ENCODE results near the gene EPHB1.
A peak's percentile ranks its signal among the peaks of the same experiment; 100 is the strongest.

The EPHB1 gene

DNA sequence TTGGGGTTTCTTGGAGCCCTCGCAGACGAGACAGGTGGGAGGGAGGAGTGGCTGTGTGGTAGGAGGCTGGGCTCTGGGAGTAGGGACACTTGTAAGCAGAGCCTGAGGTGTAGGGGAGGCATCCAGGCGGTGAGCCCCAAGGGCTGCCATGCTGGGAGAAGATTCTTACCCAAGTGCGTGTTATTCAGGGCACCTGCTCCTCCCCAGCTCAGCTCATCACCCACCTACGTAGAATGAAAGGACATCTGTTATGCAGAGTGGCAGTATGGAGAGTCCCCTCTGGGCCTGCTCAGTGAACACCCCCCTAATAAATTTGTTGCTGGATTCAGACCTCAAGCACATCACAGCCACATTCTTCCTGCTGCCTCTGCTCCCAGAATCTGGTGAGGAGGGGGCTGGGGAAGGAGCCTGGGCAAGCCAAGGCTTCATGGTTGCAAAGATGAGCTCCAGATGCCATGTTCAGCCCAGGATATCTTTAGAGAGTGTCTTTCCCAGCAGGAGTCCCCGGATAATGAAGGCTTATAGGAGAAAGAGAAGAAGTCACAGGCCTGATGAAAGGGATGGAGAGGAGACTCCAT, 261.8 kb downstream of the EPHB1 start:
- DNase-seq: no peak

DNA sequence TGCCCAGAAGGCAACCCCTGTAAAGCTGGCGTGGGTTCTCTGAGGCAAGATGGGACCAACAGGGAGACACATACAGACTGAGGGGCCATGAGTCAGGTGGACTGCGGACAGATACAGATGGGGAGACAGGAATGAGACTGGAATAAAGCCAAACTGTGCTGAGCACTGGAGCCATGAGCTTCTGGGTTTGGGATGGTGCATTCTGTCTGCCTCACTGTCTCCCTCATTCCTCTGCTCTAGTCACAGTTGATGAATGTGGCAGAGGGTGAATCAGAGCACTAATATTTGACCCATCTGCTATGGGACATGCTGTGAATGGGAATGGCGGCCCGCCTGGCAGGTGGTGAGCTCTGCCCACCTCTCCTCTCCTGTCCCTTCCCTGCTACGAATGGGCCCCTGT, 262.9 kb downstream of the EPHB1 start:
- DNase-seq: no peak

DNA sequence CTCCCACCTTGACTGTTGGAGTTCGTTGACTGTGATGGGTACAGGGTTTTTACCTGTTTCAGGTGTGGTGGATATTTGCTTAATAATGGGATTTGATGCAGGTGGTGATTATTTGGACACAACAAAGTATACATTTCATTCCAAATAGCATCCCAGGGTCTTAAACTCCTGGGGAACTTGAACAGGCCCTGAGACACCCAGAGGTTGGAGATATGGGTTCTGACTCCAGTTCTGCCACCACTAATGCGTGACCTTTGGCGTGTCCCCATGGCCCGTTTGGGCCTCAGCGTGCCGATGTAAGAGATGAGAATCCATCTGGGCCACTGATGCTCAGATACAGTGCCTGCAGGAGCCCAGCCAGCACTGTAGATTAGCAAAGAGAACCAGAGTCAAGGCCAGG, 264.5 kb downstream of the EPHB1 start:
- DNase-seq: no peak

DNA sequence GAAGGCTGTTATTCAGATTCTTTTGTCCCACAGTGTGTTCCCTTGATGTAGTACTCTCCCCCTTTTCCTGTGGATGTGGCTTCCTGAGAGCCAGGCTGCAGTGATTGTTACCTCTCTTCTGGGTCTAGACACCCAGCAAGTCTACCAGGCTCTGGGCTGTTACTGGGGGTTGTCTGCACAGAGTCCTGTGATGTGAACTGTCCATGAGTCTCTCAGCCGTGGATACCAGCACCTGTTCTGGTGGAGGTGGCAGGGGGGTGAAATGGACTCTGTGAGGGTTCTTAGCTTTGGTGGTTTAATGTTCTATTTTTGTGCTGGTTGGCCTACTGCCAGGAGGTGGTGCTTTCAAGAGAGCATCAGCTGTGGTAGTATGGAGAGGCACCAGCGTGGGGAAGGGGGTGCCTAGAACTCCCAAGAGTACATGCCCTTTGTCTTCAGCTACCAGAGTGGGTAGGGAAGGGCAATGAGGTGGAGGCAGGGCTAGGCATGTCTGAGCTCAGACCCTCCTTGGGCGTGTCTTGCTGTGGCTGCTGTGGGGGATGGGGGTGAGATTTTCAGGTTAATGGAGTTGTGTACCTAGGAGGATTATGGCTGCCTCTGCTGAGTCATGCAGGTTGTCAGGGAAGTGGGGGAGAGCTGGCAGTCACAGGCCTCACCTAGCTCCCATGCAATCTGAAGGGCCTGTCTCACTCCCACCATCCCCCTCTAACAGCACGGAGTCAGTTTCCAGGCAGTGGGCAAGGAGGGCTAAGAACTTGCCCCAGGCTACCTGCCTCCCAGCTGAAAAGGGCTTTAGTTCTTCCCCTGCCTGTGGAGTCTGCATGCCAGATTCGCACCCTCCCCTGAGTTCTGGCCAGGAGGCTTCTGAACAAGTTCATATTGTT, 272.0 kb downstream of the EPHB1 start:
- DNase-seq: peak; percentile 84

DNA sequence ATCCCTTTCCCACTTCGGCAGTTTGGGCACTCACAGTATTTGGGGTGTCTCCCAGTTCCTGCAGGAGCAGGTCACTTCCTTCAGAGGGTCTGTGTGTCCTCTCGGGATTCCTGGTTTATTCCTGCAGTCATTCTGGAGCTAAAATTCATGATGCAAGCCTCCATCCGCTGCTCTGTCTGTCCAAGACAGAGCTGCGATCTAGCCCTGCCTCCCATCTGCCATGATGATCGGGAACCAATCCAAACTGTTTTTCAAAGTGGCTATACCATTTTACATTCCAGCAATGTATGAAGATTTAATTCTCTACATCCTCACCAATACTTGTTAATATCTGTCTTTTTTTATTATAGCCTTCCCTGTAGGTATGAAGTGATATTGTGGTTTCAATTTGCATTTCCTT, 273.0 kb downstream of the EPHB1 start:
- no peak for DNase-seq

DNA sequence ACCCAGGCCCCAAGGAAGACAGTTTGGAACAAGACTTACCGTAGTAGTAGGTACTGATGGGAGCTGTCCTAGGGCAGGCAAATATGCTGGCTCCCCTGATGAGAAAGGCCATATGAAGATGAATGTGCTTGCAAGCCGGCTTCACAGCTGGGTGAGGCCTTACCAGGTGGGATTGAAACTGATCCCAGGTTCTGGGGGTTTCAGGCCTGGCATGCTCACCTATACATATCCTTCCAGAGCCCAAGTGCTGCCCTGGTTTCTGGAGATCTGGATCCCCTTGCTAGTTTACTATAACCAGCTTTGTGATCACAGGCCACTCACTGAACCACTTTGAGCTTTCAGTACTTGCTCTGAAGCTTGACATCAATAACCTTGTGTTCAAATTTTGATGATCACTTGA, 274.3 kb downstream of the EPHB1 start:
- no peak for DNase-seq

DNA sequence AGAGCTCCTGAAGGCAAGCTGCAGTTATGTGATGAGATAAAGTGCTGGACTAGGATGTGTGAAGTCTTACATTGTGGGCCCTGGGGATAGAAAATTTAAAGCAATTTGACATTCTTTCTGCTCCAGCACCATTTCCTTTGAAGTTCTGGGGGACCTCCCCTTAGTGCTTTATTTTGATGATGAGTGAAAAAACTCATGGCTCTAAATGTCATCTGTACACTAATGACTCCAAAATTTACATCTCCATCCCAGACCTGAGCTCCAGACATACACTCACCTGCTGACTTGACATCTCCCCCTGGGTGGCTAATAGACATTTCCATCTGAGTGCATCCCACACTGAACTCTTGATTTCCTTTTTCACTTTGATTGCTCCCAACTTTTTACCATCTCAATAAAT, 276.4 kb downstream of the EPHB1 start:
- no peak for DNase-seq

DNA sequence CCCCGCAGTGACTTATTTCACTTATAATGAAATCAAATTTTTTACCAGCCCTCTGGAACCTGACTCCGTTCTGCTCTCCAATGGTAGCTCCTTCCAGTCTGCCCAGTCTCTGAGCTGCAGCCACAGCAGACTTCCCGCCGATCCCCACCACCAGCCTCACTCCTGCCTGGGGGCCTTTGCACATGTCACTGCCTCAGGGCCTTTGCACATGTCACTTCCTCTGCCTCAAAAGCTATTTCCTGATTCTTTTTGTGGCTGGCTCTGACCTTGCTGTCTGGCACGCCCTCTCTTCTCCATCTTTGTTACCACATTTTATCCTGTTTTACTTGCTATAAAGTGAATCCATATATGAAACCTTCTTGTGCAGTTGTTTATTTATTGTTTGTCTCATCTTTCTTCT, 277.4 kb downstream of the EPHB1 start:
- no peak for DNase-seq

DNA sequence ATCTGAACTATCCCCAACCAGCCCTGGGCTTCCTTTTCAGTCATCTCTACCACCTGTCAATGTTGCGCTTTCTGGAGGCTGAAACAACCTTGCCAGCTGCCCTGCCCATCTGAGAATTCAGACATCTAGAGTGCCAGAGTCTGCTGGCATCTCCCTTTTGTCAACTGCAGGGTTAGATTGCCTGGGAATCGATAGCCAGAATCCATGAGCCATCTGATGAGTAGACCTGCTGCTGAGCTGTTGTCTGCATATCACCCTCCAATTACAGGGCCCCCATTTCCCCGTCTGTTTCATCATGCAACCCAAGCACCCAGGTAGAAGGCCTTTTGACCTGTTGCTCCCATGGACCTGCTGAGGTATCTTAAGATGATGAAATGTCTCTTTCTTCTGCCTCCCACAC, 280.1 kb downstream of the EPHB1 start:
- no peak for DNase-seq

DNA sequence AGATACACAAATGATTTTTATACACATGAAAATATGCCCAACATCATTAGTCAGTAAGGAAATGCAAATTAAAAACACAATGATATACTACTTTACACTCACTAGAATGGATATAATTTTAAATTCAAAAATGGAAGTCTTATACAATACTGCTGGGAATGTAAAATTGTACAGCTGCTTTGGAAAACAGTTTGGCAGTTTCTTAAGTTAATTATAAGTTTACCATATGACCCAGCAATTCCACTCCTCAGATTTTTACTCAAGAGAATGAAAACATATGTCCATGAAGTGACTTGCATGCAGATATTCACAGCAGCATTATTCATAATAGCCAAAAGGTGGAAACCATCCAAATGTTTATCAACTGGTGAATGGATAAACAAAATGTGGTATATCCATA, 281.3 kb downstream of the EPHB1 start:
- no peak for DNase-seq

DNA sequence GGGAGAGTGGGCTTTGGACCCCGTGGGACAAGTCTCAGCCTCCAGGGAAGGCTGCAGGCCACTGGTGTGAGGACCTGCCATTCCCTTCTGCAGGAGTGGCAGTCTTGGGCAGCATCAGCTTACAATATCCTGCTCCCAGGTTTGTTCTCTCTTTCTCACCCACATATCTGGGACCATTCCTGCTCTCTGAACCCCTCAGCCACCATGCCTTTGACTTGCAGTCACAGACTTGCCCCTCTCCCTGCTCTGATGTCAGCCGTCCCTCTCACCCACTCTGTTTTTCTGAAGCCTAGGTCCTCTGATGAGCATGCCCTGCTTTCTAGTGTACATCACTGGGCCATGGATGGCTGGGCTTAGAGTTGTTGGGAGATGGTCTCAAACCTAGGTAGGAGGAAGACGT, 282.1 kb downstream of the EPHB1 start:
- no peak for DNase-seq

DNA sequence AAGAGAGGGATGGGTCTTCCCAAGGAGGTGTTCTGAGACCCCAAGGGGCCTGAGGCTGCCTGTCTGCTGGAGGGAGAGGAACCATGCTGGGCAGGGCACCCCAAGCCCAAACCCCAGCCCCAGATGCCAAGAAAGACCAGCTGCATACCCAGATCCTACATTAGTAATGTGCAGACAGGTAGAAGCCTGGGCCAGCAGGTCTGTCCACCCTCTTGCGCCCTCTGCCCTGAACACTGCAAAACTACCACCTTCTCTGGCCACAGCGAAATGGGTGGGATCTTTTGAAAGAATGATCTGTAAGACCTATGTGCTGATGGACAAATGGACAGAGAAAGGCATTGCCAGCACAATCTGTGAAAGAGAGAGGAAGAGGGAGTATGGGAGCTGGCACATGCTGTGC, 283.2 kb downstream of the EPHB1 start:
- DNase-seq: no peak

DNA sequence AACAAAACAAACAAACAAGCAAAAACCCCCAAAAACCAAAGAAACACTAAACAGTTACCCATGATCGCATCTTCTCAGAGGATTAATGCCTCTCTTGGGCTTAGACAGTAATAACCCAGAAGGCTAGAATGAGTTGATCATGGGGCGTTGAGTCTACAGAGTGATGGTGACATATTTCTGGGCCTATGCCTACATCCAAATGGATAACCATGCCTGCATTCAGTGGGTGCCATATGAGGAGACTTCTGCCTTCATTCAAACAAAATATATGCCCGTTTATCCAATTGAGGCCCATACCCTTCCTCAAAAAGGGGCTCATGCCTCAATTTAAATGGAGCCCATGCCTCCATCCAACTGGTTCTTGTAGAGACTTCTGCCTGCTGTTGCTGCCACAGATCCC, 284.0 kb downstream of the EPHB1 start:
- DNase-seq: no peak

DNA sequence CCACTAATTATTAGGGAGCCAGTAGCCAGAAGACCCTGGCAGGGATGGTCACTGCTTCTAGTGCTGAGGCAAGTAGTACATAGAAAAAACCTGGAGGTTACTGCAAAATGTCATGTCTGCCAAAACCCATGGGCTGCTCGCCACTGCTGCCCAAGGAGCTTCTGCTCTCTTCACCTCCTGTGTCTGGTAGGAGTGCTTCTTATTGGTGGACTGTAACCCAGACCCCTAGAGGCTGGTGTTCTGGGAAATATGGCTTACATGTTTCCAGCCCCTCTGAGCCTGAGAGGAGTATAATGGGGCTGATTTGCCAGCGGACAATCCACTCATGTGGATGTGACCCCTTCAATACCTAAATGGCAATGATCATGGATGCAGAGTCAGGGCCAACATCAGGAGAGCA, 286.4 kb downstream of the EPHB1 start:
- DNase-seq: no peak

DNA sequence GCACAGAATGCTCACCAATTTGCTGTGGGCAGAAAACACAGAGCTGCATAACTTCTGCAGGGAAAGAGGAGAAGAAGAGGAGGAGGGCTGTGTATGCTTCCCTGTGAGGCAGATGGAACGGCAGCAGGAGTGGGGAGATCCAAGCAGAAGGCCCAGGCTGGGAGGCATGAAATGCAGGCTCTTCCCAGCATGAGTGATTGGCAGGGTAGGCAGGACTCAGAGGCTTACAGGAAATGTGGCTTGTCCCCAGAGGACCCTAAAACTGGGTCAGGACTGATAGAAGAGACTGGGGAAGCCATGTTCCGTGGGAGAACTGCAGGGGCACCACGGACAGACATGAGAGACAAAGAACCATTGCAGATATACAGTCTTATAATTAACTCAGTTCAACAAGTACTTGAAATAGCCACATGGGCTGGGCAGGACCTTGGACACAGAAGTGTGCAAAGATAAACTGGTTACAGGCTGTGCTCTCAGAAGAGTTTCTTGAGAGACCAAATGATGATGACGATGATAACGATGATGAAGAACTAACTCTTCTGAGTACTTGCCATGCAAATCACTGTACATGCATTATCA, 286.9 kb downstream of the EPHB1 start:
- no peak for DNase-seq

DNA sequence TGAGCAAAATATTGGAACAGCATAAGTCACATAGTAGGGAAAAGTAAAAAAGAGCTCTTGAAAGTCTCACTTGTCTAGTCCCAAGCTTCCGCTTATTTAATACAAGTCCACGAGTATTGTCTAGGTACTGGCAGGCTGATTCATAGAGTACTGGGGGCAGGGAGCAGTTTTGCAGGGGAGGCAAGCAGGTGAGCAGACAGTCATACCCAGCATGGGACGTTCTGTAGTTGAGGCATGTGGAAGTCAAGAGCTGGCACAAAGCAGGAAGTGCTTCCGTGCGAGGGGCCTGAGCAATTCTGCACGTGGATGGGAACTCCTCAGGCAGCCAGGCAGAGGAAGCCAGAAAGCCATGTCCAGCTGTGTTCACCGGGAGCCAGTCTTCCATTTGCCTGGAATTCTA, 287.6 kb downstream of the EPHB1 start:
- DNase-seq: no peak

DNA sequence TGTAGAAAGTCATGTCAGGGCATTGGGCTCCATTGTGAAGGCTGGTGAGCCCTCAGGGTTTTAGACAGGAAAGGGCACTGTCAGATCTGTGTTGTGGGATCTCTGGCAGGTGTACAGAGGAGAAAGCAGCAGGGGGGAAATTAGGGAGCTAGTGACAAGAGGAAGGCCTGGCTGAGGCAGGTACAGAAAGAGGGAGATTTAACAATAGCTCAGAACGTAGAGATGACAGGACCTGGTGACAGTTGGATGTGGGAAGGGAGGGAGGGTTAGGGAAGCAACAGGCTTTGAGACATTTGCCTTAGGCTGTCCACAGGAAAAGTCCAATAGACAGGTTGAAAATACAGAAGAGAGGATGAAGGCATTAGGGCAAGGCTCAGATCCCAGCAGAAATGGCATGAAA, 288.1 kb downstream of the EPHB1 start:
- no peak for DNase-seq

DNA sequence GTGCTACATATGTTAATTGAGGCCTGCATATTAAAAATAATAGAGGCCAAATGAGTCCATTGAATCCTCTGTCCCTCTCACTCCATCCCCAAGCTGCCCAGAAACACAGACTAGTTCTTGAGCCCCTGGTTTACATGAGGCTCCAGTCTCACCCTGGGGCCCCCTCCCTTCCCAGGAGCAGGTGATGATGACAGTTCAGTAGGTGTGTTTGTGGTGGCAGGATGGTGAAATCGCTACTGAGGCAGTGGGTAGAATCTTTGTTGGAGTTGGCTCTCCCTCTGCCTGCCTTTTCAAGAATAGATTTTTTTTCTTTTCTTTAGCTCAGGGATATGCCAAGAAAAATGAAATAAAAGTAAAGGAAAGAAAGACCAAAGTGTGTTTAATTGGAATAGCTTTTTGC, 288.7 kb downstream of the EPHB1 start:
- no peak for DNase-seq

DNA sequence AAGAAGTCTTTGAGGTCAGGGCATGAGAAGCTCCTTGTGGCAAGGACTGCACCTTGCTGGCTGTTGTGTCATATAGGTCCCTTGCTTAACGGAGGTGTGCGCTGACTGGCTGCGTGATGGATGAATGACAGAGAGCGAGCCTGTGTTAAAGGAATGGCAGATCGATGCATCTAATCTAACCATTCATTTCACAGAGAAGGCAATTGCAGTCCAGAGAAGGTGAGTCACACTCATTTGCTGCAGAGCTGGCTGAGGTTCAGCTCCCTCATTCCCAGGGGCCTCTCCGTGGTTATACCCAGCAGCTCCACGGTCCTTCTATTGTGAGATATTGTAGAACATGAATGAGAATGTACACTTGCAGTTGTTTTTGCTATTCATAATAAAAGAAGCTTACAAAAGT, 289.3 kb downstream of the EPHB1 start:
- no peak for DNase-seq

DNA sequence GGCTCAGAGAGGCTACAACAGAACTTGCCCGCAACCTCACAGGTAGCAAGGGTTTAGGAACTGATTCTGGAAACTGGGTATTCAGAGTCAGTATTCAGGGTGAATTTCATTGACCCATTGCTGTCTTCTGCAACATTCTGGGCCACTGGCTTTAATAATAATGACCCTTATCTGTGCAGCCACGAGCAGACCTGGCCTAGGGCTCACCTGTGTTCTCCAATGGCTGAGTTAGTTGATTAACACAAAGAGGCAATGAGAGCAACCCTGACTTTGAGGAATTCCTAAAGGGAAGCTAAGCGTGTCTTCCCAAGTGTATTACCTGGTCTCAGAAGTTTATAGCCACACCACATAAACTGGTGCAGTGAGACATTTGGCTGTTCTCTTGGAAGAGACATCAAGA, 289.9 kb downstream of the EPHB1 start:
- peak; percentile 27 for DNase-seq

DNA sequence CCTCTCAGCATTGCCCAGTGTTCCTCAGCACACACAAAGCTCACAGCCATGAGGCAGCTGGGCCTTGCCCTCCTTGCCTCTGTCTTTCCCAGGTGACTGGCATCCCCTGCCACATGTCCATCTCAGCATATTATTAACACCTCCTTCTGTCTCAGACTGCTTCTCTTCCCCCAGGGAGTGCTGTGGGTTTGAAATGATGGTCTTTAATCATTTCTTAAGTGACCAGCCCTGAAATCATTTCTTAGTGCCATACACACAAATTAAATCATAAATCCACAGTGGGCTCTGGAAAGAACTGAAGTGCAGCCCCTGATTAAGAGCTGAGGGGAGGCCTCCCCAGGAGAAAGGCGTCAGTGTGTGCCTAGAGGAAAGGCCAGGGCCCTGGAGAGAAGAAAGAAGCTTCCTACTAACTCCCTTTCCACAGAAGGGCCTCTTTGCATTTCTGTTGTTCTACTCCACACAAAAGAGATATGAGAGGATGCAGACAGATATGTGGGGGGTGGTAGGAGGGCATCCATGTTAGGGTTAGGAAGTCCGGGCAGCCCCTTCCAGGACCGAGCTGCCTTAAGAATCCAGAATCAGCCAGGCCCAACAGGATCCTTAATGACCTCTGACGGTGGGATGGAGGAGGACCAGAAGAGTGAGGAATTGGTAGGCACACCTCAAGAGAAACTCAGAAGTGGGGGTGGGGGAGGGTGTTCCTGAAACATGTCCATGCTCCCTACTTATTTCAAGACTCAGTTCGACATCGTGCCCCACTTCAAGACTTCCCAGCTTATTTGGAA, 290.8 kb downstream of the EPHB1 start:
- no peak for DNase-seq

DNA sequence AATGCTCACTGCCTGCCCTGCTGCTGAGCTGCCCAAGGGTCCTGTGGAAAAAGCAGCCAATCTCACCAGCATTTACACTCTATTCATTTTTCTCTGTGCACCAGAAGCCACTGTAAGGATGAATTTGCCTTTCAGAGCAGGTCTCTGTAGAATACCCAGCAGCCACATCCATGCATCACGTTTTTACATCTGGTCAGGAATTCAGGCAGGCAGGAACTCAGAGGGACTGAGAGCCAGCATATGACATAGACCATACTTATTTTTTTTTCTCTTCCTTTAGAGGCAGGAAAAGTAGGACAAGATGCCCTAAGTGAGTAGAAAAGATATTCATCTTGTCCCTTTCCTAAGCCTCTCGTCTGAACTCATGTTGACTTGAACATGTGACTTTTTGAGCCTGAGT, 292.7 kb downstream of the EPHB1 start:
- no peak for DNase-seq

DNA sequence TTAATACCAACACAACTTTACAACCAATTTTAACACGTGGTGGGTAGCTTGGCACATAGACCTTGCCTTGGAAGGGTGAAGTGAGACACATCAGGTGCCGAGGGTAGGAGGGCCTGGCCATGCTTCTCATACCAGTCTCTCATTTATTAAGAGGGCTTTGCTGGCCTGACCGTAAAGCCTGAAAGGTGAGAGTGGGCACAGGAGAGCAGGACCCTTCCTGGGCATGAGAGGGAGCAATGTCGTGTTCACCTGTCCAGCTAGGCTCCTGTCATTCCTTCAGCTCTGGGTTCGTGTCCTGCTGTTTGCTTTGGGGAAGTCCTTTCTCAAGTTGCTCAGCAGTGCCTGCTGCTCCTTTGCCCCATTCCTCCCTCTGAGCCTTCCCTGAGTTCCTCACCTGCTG, 294.4 kb downstream of the EPHB1 start:
- DNase-seq: no peak

Data from DMS79 (cell line).